GM10847 (cell line): Measurements from ENCODE around the gene LRRTM2.

ENCODE experiments used
- POLR2A ChIP-seq: IDR thresholded peaks from 2 replicates; pipeline ENCODE4 v1.6.1; 2011; ENCODE audit not compliant: insufficient read length; ENCODE audit errors: extremely low read depth

Gene LRRTM2

DNA sequence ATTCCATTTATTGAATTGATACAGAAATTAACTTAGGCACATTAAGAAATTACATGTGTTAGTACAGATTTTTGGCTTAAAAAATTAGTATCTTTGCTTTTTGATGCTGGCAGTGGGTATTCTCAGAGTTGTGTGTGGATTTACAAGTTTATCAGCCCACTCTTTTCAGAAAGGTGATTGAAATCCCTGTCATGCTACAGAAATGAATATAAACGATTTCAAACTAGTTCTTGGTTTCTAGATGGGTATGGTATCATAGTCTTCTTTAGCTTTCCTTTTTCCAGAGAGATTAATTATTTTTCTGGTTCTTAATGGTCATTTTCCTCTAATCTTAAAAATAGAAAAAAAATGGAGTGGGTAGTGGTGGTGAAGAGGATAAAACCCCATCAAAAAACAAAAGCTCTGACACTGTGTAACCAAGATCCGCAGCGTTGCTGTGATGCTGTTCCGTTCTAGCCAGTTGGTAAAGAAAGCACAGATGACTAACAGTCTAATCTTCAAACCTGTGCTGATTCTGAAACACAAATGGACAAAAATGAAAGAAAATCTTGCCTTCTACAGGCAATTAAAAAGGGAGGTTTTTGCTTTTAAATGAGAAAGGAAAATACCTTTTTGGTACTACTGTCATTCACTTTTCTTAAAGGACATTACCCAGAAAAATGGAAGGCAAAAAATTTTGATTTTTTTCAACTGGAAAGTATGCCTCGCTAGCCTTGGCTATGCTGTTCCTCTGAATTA lies 5.2 kb downstream of the LRRTM2 start:
- no peak for TF ChIP-seq POLR2A

DNA sequence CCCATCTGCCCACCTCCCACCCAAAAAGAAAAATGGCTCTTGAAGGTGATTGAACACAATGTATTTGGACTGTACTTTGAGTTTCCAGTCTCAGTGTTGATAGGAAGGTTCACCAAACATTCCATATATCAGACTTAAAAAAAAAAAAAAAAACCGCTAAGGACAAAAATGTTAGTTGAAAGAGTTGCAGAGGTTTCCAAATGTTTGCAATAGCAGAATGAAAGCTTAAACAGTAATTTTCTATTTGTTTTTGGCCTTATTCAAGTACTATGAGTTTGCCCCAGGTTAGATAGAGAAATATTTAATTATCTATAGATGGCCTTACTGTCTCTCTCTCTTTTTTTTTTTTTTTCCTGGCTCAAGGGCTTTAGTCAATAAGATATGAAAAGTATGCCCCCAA lies 6.1 kb downstream of the LRRTM2 start:
- TF ChIP-seq POLR2A = no peak

DNA sequence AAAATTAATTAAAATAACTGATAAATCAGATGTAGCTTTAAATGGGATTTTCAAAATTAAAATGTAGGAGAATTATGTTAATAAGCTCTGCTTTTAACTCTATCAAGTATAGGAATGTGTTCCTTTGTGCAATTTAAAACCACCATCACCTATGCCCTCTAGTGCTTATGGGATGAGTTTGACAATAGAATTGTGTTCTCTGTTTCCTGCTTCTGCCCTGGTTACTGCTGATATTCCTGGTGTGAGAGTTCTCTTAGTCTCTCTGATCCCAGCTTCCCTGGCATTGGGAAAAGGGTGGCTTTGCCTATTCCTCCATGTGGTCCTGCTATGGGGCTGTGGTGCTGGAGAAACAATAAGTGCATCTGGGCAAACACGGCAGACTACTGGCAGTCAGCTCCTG lies 8.1 kb downstream of the LRRTM2 start:
- no peak for TF ChIP-seq POLR2A

DNA sequence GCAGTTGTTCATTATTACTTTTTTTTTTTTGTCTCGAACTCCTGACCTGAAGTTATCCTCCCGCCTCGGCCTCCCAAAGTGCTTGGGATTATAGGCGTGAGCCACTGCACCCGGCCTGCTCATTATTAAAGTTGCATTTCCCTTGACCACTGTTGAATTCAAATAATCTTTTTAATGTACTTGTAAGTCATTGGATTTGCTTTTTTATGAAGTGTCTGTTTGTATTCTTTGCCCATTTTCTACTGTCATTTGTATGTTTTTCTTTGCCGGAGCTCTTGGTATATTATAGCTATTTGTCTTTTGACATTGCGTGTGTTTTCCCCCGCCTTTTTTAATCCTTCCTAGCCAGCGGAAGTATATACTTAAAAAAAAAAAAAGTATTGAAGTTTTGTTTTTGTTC lies 22.0 kb downstream of the LRRTM2 start:
- no peak for TF ChIP-seq POLR2A

DNA sequence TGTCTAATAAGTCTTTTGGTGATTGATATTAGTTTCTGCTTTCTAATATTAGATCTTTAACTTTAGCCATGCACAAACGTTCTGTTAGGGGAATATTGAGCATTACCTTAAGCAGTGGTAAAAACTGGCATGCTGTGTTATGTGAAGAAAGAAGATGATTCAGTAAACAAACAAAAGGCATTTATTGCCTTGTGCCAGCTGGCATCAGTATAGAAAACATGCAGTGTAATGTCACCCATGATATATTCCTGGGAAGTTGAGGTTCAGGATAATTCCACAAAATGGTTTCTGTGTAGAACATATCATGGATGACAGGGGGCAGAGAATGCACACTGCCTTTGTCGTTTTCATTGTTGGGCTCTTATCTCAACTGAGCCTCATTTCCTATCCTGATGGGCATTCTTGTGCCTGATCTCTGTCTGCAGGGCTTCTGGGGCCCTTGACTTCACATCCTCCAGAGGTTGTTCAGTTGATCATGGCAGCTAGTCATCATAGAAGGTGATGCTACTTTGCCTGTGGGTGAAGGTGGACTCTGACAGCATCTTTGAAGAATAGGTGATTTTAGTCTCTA lies 24.2 kb downstream of the LRRTM2 start:
- TF ChIP-seq POLR2A = no peak

DNA sequence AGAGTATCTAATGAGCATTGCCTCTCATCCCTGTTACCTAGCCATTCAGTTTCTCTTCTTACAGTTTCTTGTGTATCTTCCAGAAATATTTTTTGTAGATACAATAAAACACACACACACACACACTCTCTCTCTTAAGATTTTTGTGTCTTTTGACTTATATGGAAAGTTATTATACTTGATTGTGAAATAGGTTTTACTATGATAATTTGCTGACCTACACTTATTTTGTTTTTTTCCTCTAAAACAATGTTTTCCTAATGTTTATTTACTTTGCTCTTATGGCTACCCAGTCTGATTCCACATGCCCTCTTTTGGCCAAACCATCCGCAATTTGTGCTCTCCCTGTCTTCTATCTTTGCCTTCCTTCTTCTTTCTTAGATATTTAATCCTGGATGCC lies 25.3 kb downstream of the LRRTM2 start:
- no peak for TF ChIP-seq POLR2A

DNA sequence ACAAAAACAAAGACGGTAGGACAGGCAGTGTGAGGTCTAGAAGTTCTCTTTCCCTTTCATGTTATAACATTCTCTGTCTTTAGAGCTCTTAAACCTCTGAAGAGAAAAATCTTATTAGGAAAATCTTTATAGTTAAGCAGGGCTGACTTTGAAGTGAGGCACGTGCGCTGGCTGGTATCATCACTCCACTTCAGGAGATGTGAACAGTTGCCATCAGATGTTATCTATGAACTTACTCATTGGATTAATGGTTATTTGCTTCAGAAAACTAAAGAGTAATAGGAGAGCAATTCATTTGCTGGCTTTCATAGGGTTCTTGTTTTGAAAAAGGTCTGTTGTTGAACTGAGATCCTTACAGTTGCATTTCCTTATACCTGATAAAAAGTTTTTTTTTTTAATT lies 25.7 kb downstream of the LRRTM2 start:
- no peak for TF ChIP-seq POLR2A

DNA sequence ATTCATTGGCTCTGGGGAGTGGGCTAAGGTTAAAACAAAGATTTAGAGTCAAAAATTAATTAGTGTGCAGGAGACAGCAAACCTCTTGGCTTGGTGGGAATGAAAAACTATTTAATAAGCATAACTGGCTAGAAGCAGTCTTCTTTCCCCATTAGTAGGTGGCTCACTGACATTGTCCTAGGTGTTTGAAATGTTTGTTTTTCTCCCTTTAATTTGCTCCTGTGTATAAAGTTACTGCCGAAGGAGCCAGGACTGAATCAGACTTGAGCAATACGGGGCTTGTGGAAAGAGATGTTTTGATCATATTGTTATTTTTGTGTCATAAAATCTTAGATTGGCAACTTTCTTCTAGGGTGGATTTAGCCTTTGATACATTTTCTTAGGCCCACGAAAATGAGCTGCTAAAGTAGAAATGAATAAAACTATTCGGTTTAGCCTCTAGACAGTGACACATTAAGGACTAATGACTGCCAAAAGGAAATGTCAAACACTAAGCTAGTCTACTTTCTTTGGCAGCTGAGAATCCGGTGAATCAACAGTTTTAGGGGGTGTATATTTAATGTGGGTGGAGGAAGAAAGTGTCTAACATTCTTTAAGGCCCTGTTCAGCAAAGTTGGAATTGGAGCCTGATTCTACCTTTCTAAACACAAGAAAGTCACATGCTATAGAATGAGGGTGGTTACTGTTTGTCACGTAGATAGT lies 30.2 kb downstream of the LRRTM2 start:
- TF ChIP-seq POLR2A = no peak

DNA sequence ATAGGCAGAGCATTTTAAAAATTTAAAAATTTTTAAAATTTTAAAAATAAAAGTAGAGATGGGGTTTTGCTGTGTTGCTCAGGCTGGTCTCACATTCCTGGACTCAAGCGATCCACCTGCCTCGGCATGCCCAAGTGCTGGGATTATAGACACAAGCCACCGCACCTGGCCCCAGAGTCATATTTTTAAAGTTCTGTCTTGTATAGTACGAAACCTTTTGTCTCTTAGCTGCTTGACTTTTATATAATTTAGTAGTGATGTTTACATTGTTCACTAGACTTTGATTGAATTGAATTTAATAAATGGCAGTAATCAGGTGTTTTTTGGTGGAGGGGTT lies 31.0 kb downstream of the LRRTM2 start:
- TF ChIP-seq POLR2A = no peak

DNA sequence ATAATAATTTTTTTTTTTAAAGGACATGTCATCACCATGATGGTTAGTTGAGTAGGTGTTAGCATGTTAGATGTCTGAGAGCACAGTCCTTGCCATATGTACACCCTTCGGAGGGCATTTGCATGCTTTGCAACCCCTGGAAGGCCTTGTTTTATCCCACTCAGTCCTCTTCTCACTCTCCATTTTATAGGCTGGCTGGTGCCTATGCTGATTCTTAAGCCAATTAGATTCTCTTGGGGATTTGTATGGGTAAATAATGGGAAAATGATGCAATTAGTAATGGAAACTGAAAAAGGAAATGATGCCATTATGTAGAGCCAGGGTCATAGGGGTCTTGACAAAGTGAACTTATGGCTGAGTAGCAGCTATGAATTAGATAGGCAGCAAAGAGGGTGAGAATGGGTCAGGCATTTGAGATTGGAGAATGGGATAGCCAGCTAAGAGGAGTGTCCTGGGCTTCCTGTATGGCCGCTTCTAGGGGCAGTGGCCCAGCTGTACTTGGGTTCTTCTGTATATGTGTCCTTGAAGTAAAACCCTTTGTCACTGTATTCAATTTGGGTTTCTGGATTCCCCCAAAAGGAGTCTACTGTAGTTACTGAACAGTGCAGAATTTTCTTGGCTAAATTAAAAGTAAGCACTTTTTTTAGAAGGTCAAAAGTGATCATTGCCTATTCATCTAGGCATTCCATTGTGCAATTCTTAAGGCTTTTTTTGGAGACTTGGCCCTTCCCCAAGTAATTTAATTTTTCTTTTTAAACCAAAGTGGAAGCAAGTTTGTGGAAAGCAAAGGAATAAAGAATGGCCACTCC lies 31.6 kb downstream of the LRRTM2 start:
- TF ChIP-seq POLR2A = no peak

DNA sequence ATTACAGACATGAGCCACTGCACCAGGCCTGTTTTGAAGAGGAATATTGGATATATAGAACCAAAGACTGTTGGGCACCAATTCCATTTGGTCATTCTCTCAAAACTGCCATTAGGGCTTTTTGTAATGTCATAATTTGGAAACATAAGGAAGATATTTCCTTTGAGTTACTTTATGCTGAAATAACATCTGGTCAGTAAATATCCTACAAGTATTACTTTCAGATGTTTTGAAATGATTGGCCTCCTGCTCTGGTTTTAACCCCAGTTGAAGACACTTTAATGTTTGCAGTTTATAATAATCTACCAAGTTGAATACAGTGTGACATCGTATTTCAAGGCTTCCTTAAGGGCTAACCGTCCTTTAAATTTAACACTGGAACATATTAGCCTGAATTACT lies 33.6 kb downstream of the LRRTM2 start:
- TF ChIP-seq POLR2A = no peak

DNA sequence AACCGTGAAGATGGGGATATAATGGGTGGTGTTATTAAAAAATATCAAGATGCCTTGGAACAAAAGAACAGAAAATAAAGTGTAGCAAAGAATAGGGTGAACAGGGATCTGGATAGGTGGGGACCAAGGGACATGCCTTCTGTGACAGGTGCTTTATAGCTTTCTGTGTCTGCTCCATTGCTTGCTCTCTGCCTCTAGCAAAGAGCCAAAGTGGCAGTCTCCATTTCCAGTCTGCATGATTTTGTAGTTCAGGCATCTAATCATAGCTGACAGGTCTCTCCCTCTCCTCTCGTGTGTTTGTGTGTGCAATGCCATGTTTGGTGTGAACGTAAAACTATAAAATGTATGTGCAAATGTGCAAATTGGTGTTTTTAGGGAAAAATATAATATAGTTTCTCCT lies 35.0 kb downstream of the LRRTM2 start:
- TF ChIP-seq POLR2A = no peak

DNA sequence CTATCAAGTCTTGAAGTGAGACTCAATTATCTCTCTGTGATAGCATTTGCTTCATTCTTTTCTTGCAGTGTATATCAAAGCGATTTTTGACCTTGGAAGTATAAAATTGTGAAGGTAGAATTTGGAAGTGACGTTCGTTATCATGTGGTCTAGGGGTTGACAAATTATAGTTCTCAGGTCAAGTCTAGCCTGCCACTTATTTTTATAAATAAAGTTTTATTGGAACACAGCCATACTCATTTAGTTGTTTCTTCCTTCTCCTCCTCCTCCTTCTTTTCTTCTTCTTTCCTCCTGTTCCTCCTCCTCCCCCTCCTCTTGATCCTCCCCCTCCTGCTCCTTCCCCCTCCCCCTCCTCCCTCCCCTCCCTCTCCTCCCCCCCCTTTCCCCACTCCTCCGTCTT lies 38.0 kb downstream of the LRRTM2 start:
- no peak for TF ChIP-seq POLR2A

DNA sequence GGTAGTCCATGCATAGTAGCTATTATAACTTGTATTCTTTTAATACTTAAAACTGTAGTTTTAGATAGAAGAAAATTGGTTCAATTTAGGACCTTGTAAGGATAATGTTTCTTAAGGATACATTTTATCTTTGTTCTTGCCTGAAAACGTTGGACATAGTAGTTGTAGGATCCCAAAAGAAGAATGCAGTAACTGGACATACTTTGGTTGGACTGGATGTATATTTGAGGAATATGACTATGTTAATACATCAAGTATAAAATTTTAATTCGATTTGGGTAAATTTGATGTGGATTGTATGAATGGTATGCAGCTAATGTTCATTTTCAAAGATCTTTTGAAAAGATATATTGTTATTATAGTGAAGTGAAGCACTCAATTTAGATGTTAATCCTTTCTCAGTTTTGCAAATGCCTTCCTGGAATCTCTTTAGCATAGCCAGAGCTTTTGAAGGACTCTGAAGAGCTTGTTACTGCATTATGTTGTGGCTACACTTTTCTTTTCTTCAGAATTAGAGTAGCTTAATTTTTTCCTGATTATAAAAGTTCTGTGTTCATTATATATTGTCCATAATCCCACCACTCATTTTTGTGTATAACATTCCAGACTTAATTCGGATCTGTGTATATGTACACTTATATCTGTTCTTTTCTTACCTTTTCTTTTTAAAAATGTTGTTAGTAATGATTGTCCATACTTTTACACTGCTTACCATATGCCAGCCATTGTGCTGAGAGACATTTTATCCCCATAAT lies 41.2 kb downstream of the LRRTM2 start:
- TF ChIP-seq POLR2A = no peak

DNA sequence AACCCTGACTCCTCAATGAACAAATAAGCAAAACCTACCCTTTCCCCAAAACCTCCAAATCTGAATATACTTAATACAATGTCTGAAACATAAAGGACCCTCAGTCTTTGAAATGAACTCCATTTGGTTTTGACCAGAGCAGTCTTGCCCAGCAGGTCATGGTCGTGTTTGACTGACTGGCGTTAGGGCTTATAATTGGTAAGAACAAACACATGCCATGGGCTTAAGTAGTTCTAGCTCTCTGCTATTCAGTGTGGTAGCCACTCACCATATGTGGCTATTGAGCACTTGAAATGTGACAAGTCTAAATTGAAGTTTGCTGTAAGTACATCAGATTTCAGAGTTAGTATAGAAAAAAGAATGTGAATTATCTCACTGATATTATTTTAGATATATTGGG lies 42.1 kb downstream of the LRRTM2 start:
- TF ChIP-seq POLR2A = no peak
